Mononuclear cell (primary cell): ENCODE results near the gene RGS3. TPM values are rescaled to one million over a fixed set of nuclear protein-coding genes. Genes with fewer than 3 reads are reported as not detected.

Experiments used
- H3K27me3 ChIP-seq: 2 replicates; pipeline ENCODE4 v1.6.0; 2011; ENCODE audit warnings: low read length, control low read depth; ENCODE audit not compliant: insufficient read depth
- H3K4me1 ChIP-seq: 2 replicates; pipeline ENCODE4 v1.5.1; 2011; ENCODE audit warnings: mild to moderate bottlenecking, low read length, control low read depth; ENCODE audit not compliant: insufficient read depth
- H3K4me3 ChIP-seq: 2 replicates; pipeline ENCODE4 v1.5.1; 2011; ENCODE audit warnings: mild to moderate bottlenecking, low read length, moderate library complexity
- H3K9me3 ChIP-seq: 2 replicates; pipeline ENCODE4 v1.5.1; 2011; ENCODE audit warnings: low read depth, mild to moderate bottlenecking, control low read depth, low read length
- total RNA-seq: library from RNA; depleted of rRNA; stranded (reverse); fragments of >200 nt; gene quantifications from one replicate; pipeline ENCODE4 v1.2.3, GENCODE V29; 2012

RGS3 gene
- total RNA-seq, 1 donor = 15.4 TPM

DNA sequence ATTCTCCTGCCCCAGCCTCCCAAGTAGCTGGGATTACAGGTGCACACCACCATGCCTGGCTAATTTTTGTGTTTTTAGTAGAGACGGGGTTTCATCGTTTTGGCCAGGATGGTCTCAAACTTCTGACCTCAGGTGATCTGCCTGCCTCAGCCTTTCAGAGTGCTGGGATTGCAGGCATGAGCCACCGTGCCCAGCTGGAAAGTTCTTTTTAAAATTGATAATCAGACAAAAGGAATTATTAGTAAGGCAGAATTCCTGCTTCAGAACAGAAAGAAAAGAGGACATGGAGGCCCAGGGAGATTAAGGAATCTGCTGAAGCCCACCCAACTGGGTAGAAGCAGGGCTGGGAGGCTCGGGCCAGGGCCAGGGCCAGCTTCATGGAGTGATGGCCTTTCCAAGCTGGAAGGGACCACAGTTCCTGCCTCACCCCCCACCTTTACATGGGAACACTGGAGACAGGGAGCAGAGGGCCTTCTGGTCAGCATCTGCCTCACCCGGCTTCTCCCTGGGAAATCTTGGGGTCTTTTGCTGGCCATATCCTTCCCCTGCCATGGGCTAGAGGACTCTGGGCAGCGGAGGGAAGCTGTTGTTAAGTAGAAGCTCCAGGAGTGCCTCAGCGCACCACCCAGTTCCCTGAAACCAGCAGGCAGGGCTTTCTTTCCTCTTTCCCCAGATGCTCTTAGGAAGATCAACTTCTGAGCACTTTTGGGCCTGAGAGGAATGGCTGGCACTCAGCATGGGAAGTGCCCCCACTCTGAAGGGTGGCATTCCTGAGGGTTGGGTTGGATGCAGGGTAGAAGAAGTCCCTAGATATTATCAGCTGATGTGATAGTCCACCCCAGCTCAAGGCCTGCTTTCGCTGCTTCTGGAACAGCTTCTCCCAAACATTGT lies 70.1 kb downstream of the RGS3 start:
- Histone ChIP-seq H3K9me3 (no peaks in the 10 kb centered on the region), H3K27me3 (no peaks in the 10 kb centered on the region), H3K4me3 (no peak overlapping the region), H3K4me1 (no peaks in the 10 kb centered on the region)

DNA sequence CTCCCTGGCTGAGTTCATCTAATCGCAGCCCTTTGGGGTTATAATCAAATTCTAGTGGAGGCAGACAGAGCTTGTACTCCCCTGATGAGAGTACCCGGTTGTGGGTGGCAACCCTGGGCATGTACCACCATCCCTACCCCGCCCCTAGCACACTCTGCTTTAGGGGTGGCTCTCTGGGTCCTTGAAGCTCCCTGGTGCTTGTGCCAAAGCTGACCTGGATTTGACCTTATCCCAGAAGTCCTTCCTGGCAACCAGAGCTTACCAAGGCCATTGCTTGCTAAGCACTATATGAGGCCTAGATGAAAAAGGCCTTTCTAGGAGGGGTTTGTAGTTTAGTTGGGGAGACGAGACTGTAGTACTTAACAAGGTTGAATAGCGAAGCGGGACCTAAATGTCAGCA lies 72.2 kb downstream of the RGS3 start:
- Histone ChIP-seq H3K27me3 (no peaks in the 10 kb centered on the region), H3K9me3 (no peaks in the 10 kb centered on the region), H3K4me3 (no peak overlapping the region), H3K4me1 (no peaks in the 10 kb centered on the region)

DNA sequence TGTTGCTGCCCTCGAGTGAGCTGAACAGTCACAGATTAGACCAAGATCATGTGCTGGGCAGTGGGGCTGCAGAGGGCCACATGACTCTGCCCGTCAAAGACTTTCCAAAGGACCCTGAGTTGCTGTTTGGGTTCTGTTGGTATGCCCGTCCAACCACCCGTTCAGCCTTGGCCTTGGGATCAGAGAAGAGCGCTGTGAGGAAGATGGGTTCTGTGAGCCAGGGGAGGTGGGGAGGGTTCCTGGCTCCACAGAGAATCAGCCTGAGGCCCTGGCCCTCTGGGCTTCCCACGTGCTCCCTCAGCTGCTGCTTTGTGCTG lies 72.6 kb downstream of the RGS3 start:
- H3K27me3 ChIP-seq = no peaks in the 10 kb centered on the region
- no peaks in the 10 kb centered on the region for H3K4me1 ChIP-seq

DNA sequence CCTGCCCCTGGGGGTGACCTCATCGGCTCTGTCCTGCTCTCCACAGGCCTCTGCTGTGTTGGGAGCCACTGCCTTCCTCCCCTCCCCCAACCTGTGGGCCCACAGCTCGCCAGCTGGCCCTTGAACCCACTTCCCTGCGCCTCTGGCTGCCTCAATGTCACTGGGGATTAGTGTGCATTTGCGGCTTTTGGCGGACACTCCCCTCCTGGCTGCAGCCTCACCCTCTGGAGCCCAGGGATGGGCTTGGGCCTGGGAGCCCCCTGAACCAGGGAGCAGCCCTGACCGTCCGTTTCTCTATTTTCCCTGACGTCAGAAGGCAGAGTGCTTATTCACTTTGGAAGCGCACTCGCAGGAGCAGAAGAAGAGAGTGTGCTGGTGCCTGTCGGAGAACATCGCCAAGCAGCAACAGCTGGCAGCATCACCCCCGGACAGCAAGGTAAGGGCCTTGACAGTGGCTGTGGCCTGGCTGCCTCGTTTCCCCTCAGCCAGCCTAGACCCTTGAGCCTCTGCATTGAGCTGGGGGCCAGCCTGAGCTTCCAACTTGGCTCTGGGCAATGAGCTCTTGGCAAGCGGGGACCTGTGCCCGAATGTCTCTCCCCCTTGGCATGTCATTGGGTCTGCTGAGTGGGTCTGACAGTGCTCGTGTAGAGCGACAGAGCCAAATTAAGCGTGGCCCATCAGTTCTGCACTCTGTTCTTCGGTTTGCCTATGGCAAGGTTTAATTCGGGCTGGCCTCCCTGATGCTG lies 73.1 kb downstream of the RGS3 start:
- Histone ChIP-seq H3K9me3 (no peaks in the 10 kb centered on the region), H3K4me3 (no peak overlapping the region), H3K4me1 (no peaks in the 10 kb centered on the region), H3K27me3 (no peaks in the 10 kb centered on the region)

More for the DNA sequence above, 72.6 kb downstream of the RGS3 start:
- Histone ChIP-seq H3K9me3 (no peaks in the 10 kb centered on the region), H3K4me3 (no peak overlapping the region)

DNA sequence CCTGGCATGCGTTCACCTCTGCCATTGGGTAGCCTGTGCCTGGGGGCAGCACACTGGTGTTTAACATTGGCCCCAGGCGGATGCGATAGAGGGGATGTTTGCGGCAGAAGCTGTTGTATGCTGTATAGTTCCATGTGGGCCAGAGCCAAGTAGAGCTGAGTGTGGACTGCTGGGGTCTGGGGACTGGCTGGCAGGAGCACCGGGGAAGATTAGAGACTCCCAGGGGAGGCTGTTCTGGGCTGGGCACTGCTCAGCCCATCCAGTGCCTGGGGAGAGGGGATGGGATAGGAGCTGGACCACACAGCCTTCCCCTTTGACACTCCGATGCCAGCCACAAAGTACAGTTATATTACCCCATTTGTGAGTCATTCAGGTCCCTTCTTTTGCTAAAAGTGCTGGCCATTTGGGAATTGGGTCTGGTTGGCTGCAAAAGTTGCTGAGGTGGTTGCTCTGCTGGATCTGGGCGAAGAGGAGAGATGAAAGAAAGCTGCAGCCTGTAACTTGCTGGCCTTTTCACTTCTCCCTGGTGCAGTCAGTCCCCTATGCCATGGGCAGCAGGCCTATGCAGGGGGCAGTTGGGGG lies 73.8 kb downstream of the RGS3 start:
- Histone ChIP-seq H3K27me3 (no peaks in the 10 kb centered on the region), H3K4me1 (no peaks in the 10 kb centered on the region), H3K4me3 (no peak overlapping the region), H3K9me3 (no peaks in the 10 kb centered on the region)

DNA sequence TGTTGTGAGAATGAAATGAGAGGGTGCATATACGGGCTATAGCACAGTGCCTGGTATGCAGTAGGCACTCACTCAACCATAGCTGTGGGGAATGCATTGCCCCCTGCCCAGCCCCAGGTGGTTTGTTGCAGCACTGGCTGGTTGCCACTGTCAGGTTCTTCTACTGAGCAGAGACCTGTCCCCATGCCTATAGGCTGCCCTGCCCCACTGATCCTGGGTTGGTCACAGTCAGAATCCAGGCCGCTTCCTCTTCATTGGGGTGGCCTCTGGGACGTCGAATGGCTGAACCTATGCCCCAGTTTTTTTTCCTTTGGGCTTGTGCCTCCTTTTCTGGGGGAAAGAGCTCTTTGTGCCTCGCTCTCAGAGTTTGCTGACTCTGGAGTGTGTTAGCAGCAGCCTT lies 74.6 kb downstream of the RGS3 start:
- Histone ChIP-seq H3K4me3 (no peak overlapping the region), H3K9me3 (no peaks in the 10 kb centered on the region), H3K27me3 (no peaks in the 10 kb centered on the region), H3K4me1 (no peaks in the 10 kb centered on the region)

DNA sequence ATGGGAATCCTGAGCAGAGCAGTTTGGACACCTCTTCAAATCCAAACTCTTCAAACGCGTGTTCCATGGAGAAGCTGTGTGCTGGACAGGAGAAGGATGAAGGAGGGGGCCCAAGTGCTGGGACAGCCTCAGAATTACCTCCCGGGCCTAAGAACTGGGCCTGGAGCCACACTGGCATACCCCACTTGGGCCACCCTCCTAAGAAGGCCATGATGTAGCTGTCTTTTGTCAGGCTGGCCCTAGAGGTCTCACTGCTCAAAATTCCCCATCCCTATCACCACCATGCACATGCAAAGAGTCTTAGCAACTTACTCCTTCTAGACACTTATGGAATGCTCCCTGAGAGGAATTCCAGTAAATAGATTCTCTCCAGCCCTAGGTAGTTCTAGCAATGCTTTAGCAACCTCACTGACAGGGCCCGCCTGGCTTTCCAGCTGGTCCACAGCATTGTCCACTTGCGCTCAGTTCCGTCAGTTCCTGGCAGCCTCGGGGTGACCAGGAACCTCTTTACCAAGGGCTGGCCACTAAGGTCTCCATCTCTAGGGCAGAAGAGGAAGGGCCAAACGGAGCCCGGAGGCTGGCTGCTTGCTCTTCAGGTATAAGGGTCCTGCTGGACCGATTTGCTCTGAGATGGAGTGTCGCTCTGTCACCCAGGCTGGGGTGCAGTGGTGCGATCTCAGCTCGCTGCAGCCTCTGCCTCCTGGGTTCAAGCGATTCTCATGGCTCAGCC lies 75.3 kb downstream of the RGS3 start:
- Histone ChIP-seq H3K27me3 (no peaks in the 10 kb centered on the region), H3K4me1 (no peaks in the 10 kb centered on the region), H3K4me3 (no peak overlapping the region), H3K9me3 (no peaks in the 10 kb centered on the region)

DNA sequence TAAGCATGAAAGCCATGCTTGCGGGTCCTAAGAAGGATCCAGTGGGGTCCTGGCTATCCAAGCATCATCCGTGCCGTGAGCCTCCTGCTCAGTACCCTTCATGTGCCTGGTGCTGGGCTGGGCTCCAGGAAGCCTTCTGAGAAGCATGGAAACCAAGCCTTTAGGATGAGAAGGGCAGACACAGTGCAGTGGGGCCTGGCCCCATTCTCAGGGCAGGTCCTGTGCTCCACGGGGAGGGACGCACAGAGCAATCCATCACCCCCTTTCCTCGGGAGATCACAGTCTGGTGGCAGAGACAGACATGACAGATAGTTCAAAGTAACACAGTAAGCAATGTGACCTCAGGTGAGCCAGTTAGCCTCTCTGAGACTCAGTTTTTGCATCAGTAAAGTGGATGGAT lies 76.9 kb downstream of the RGS3 start:
- Histone ChIP-seq H3K27me3 (no peaks in the 10 kb centered on the region), H3K9me3 (no peaks in the 10 kb centered on the region), H3K4me3 (no peak overlapping the region), H3K4me1 (peaks cover 3% of the 10 kb centered on the region)

DNA sequence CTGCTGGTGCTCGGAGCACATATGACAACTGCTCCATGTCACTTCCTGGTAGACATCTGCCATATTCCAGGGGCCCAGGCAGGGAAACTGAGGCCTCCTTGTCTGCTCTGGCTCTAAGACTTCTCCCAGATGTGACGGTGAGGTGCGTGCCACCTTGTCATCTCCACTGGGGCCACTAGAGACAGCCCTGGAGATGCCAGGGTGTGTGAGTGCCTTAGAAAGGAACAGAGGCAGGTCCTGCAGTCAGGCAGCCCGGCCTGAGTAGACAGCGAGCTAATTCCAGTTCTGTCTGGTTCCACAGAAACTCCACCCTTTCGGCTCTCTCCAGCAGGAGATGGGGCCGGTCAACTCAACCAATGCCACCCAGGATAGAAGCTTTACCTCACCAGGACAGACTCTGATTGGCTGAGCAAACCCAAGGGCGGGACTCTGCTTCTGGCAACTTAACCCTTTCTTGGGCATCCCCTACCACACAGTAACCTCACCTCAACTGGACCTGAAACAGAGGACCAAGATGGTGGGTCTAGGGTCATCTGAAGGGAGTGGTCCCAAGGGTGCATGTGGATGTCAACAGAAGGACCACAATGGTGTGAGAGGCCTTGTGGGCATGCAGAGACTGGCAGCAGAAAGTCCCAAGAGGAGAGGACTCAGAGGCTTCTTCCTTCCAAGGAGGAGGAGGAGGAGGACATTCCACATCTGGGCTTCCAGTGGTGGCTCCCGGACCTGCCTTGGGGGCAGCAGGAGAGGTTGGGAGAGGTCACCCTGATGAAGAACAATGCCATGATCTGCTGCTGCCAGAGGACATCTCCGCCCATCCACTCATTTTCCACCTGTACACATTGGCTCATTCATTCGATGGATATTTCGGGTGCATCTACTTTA lies 77.7 kb downstream of the RGS3 start:
- Histone ChIP-seq H3K4me3 (no peak overlapping the region), H3K4me1 (peaks cover 3% of the 10 kb centered on the region), H3K9me3 (no peaks in the 10 kb centered on the region)

DNA sequence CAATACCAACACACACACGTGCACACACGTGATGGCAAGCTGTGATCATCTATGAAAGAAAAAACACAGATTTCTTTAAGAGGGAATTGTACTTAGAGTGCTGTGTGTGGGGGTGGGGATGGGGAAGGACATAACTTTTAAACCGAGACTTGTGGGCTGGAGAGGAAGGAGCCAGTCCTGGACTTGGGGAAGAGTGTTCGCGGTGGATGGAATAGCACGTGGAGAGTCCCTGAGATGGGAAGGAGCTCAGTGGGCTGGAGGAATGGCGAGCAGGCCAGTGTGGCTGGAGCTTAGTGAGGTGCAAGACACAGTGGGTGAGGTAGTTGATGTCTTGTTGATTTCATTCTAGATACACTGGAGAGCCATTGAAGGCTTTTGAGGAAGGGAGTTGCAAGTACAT lies 78.5 kb downstream of the RGS3 start:
- no peaks in the 10 kb centered on the region for H3K9me3 ChIP-seq
- peaks cover 9% of the 10 kb centered on the region for H3K4me1 ChIP-seq
- no peak overlapping the region for H3K4me3 ChIP-seq
- no peaks in the 10 kb centered on the region for H3K27me3 ChIP-seq

More for the DNA sequence above, 77.7 kb downstream of the RGS3 start:
- H3K27me3 ChIP-seq = no peaks in the 10 kb centered on the region

DNA sequence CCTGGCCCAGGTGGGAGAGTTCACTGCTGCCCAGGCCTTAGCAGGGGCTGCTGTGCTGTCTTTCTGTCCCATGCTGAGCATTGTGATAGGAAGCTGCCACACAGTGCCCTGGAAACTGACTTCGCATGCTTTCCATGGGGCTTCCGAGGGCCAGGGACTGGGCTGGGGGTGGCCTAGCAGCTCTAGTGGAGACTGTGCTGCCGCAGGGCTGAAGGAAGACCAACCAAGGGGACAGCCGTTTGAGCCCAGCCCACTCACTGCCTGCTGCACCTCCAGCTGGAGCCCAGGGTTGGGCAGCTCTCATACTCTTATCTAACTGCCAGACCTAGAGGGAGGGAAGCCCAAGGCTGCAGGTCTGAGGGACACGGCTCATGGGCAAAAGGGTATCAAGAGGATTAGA lies 79.2 kb downstream of the RGS3 start:
- no peaks in the 10 kb centered on the region for H3K27me3 ChIP-seq
- H3K4me1 ChIP-seq = peaks cover 16% of the 10 kb centered on the region

DNA sequence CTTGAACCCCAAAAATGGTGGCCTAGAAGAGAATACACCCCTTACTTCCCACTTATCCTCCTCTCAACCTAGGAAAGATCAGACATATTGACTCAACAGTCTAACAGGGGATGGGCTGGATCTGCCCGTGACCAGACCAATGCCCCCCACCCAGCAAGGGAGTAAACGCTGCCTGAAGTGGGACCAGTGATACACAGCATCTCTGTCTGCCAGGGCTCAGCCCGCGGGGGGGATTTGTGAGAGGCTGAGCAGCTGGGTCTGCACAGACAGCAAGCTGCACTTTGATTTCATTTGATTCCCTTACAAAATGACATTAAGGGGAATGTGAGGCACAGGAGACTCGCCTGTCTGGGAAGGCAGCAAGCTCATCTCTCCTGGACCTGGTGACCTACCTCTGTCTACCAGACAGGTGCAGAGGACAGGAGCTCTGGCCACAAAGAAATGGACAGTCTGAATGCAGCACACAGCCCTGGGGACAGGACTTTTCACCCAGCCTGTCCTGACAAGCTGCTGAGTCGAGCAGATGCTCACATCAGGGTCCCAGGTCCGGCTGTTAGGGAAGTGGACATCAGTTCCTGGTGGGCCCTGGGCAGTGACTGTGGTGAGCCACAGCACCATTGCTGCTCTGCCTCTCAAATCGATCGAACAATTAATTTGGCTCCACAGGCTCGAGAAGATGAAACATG lies 79.9 kb downstream of the RGS3 start:
- Histone ChIP-seq H3K4me3 (no peak overlapping the region), H3K9me3 (no peaks in the 10 kb centered on the region), H3K4me1 (peaks cover 23% of the 10 kb centered on the region), H3K27me3 (no peaks in the 10 kb centered on the region)

More for the DNA sequence above, 79.2 kb downstream of the RGS3 start:
- no peaks in the 10 kb centered on the region for H3K9me3 ChIP-seq
- H3K4me3 ChIP-seq = no peak overlapping the region

DNA sequence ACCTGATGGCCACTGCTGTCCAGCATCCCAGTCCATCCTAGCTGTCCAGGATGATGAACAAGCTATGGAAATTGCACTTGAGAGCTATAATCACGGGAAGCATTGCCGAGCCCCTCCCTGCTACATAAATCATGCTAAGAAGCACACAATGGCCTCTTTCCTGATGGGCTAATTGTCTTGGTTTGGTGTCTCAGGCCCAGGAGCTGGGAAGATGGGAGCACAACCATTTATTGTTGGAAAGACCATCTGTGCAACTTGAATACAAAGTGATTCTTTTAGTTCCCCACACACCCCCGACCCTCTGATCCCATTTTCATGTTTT lies 80.4 kb downstream of the RGS3 start:
- Histone ChIP-seq H3K27me3 (no peaks in the 10 kb centered on the region), H3K9me3 (no peaks in the 10 kb centered on the region), H3K4me1 (peaks cover 28% of the 10 kb centered on the region), H3K4me3 (no peak overlapping the region)

DNA sequence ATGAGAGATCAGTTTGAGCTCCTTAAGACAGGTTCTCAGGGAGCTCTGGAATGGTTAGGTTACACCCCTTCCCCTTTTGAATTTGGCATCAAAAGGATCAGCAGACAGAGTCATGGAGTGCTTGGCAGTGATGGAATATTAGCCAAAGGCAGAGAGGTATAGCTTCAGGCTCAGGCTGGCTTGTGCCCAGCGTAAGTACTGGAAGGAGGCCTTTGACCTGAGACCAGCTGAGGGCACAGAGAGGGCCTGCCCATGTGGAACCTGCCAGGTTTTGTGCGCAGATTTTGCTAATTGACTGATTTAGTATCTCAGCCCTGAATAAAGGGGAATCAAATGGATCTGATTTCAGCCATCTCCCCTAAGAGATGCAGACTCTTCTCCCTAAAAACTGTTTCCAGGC lies 81.5 kb downstream of the RGS3 start:
- Histone ChIP-seq H3K27me3 (no peaks in the 10 kb centered on the region), H3K4me3 (no peak overlapping the region), H3K9me3 (no peaks in the 10 kb centered on the region), H3K4me1 (peaks cover 29% of the 10 kb centered on the region)
